RWPE2 (cell line): Measurements from ENCODE around the gene FKBP15.

ENCODE experiments used
- ATAC-seq: fragments of 200-7000 bp; cut with Tn5 transposase; 3 replicates; pipeline ENCODE4 v1.9.1; 2021; ENCODE audit warnings: low read depth
- DNase-seq: peaks from one replicate; pipeline ENCODE4 v3.0.0-alpha.2; 2020; ENCODE audit warnings: low spot score
- H3K27ac ChIP-seq: fragments of 450-650 bp; 2 replicates; pipeline ENCODE4 v1.5.1; 2017; ENCODE audit warnings: mild to moderate bottlenecking; ENCODE audit not compliant: poor library complexity, severe bottlenecking
- H3K27me3 ChIP-seq: fragments of 250-450 bp; sonication (Bioruptor Pico); 2 replicates; pipeline ENCODE4 v1.5.1; 2021; ENCODE audit warnings: mild to moderate bottlenecking, moderate library complexity; ENCODE audit not compliant: insufficient read depth, poor library complexity, severe bottlenecking
- H3K36me3 ChIP-seq: fragments of 250-450 bp; sonication (Bioruptor Pico); 2 replicates; pipeline ENCODE4 v1.5.1; 2020; ENCODE audit warnings: low read depth, mild to moderate bottlenecking, moderate library complexity
- H3K4me1 ChIP-seq: fragments of 250-450 bp; sonication (Bioruptor Pico); 2 replicates; pipeline ENCODE4 v1.5.1; 2021; ENCODE audit warnings: mild to moderate bottlenecking, moderate library complexity; ENCODE audit not compliant: insufficient read depth, poor library complexity, severe bottlenecking
- H3K4me3 ChIP-seq: fragments of 250-450 bp; sonication (Bioruptor Pico); 2 replicates; pipeline ENCODE4 v1.5.1; 2021; ENCODE audit warnings: mild to moderate bottlenecking, moderate library complexity; ENCODE audit not compliant: severe bottlenecking
- H3K9me3 ChIP-seq: fragments of 250-450 bp; sonication (Bioruptor Pico); 2 replicates; pipeline ENCODE4 v1.5.1; 2021; ENCODE audit warnings: mild to moderate bottlenecking, moderate library complexity; ENCODE audit not compliant: severe bottlenecking
- TF ChIP-seq, protein P1 (sequence below): fragments of 450-650 bp; IDR thresholded peaks from one replicate; pipeline ENCODE4 v1.5.1; 2017; ENCODE audit warnings: mild to moderate bottlenecking, moderate library complexity; ENCODE audit not compliant: poor library complexity, severe bottlenecking

FKBP15 gene

DNA sequence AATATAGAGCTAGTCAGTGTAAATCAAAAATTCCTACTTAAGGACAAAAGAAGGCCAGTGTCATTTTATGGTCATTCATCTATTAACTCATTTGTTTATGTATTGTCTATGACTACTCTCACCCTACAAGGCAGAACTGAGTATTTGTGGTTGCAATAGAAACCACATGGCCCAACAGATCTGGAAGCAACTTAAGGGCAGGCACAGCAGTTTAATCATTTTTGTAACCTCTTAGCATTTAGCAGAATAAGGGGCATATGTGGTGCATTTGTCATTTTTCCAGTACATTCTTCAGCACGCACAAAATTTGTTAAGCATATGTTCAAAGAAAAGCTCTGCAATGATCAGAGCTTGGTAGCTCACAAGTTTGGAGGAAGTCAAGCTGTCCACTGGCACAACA, 1.1 kb downstream of the FKBP15 start:
- H3K9me3 ChIP-seq, result no peaks in the 10 kb centered on the region
- peaks cover 7% of the 10 kb centered on the region for H3K4me1 ChIP-seq
- H3K27ac ChIP-seq, result no peak overlapping the region
- TF ChIP-seq, protein P1, sequence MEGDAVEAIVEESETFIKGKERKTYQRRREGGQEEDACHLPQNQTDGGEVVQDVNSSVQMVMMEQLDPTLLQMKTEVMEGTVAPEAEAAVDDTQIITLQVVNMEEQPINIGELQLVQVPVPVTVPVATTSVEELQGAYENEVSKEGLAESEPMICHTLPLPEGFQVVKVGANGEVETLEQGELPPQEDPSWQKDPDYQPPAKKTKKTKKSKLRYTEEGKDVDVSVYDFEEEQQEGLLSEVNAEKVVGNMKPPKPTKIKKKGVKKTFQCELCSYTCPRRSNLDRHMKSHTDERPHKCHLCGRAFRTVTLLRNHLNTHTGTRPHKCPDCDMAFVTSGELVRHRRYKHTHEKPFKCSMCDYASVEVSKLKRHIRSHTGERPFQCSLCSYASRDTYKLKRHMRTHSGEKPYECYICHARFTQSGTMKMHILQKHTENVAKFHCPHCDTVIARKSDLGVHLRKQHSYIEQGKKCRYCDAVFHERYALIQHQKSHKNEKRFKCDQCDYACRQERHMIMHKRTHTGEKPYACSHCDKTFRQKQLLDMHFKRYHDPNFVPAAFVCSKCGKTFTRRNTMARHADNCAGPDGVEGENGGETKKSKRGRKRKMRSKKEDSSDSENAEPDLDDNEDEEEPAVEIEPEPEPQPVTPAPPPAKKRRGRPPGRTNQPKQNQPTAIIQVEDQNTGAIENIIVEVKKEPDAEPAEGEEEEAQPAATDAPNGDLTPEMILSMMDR, result no peak
- no peaks in the 10 kb centered on the region for H3K27me3 ChIP-seq
- DNase-seq, result no peak
- ATAC-seq, result no peak
- H3K4me3 ChIP-seq, result peak overlapping the region; percentile 55
- peaks cover 27% of the 10 kb centered on the region for H3K36me3 ChIP-seq

- no peak overlapping the region for H3K4me3 ChIP-seq
- H3K4me1 ChIP-seq, result peaks cover 8% of the 10 kb centered on the region
- TF ChIP-seq, protein P1, result no peak
- no peak overlapping the region for H3K27ac ChIP-seq
- no peak for DNase-seq
- no peaks in the 10 kb centered on the region for H3K9me3 ChIP-seq
- H3K36me3 ChIP-seq, result peaks cover 22% of the 10 kb centered on the region
- H3K27me3 ChIP-seq, result no peaks in the 10 kb centered on the region
- ATAC-seq, result no peak
Observed at GRCh38 chr9:113219186-113219936, 1.7 kb downstream of the FKBP15 start.

DNA sequence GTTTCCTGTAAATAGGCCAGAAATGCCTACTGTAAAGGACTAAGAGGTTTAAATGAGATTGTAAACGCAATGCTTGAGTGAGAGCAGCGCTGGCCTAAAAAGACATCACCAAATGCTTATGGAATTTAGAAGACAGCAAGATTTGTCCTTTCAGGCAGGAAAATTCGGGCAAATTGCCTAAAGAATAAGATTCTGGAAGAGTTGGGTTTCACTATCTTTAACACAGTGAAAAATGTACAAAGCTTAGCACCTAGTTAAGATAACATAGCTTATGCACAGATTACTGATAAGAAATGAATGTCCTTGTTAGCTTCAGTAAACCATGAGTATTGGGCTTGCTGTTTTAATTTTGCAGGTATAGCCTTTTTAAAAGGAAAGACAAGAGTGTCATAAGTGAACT, 4.7 kb downstream of the FKBP15 start:
- H3K36me3 ChIP-seq, result peaks cover 20% of the 10 kb centered on the region
- ATAC-seq (no peak), DNase-seq (no peak)
- H3K9me3 ChIP-seq, result no peaks in the 10 kb centered on the region
- H3K4me3 ChIP-seq, result no peak overlapping the region
- TF ChIP-seq, protein P1, result no peak
- no peak overlapping the region for H3K27ac ChIP-seq
- H3K4me1 ChIP-seq, result peaks cover 8% of the 10 kb centered on the region
- no peaks in the 10 kb centered on the region for H3K27me3 ChIP-seq

DNA sequence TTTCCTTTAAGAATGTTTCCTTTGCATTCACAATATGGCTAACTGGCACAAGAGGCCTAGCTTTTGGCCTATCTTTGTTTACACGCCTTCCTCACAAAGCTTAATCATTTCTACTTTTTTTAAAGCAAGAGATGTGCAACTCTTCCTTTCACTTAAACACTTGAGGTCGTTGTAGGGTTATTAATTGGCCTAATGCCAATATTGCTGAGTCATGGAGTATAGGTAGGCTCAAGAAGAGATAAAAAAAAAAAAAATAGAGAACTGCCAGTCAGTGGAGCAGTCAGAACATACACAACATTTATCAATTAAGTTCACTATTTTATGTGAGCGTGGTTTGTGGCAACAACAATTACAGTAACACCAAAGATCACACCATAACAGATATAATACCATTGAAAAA, 5.9 kb downstream of the FKBP15 start:
- H3K4me1 ChIP-seq, result peaks cover 6% of the 10 kb centered on the region
- no peak overlapping the region for H3K27ac ChIP-seq
- H3K9me3 ChIP-seq, result no peaks in the 10 kb centered on the region
- H3K27me3 ChIP-seq, result no peaks in the 10 kb centered on the region
- ATAC-seq (peak; percentile 49), DNase-seq (no peak)
- TF ChIP-seq, protein P1, result no peak
- H3K4me3 ChIP-seq, result no peak overlapping the region
- peaks cover 25% of the 10 kb centered on the region for H3K36me3 ChIP-seq

DNA sequence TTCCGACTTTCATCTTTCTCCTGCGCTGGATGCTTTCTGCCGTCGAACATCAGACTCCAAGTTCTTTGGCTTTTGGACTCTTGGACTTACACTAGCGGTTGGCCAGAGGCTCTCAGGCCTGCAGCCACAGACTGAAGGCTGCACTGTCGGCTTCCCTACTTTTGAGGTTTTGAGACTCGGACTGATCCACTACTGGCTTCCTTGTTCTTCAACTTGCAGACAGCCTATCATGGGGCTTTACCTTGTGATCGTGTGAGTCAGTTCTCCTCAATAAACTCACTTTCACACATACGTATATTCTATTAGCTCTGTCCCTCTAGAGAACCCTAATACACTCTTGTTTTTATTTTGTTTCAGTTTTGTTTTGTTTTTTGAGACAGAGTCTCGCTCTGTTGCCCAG, 10.3 kb downstream of the FKBP15 start:
- no peak overlapping the region for H3K4me3 ChIP-seq
- ATAC-seq, result no peak
- peaks cover 4% of the 10 kb centered on the region for H3K4me1 ChIP-seq
- no peak for DNase-seq
- H3K27ac ChIP-seq, result no peak overlapping the region
- no peaks in the 10 kb centered on the region for H3K27me3 ChIP-seq
- no peaks in the 10 kb centered on the region for H3K9me3 ChIP-seq
- TF ChIP-seq, protein P1, result no peak
- peaks cover 36% of the 10 kb centered on the region for H3K36me3 ChIP-seq
